Liver (tissue), 9 donors: ENCODE data around the gene C14orf132. TPM values are rescaled to one million over a fixed set of nuclear protein-coding genes. Genes with fewer than 3 reads are reported as not detected.

ENCODE experiments used
- DNase-seq: peaks from one replicate; pipeline ENCODE4 v3.0.0-alpha.2; 2017; ENCODE audit warnings: low spot score
- H3K27ac ChIP-seq, 2 donors: one replicate each; pipeline ENCODE4 v1.7.0; 2013; ENCODE audit warnings: inconsistent platforms in 2 of 2, low read length in 2 of 2, control low read depth in 1 of 2, low read depth in 1 of 2, mild to moderate bottlenecking in 1 of 2
- H3K27me3 ChIP-seq, 4 donors: one replicate each; pipeline versions ENCODE4 v1.6.1 to v1.7.0; 2013; ENCODE audit warnings: low read length in 3 of 4, inconsistent platforms in 1 of 4, mild to moderate bottlenecking in 1 of 4, moderate library complexity in 1 of 4; ENCODE audit not compliant: control insufficient read depth in 4 of 4, insufficient read depth in 4 of 4
- H3K36me3 ChIP-seq, 4 donors: one replicate each; pipeline versions ENCODE4 v1.6.1 to v1.7.0; 2013; ENCODE audit warnings: low read length in 3 of 4, mild to moderate bottlenecking in 3 of 4, low read depth in 1 of 4, moderate library complexity in 1 of 4; ENCODE audit not compliant: control insufficient read depth in 4 of 4, insufficient read depth in 3 of 4
- H3K4me1 ChIP-seq, 4 donors: one replicate each; pipeline versions ENCODE4 v1.6.1 to v1.7.0; 2013; ENCODE audit warnings: low read length in 3 of 4, mild to moderate bottlenecking in 3 of 4, moderate library complexity in 1 of 4; ENCODE audit not compliant: control insufficient read depth in 4 of 4, insufficient read depth in 4 of 4
- H3K4me3 ChIP-seq, 3 donors: one replicate each; pipeline versions ENCODE4 v1.6.1 to v1.7.0; 2013; ENCODE audit warnings: low read length in 3 of 3, control low read depth in 1 of 3, low read depth in 1 of 3, mild to moderate bottlenecking in 1 of 3
- H3K9ac ChIP-seq, 2 donors: one replicate each; pipeline ENCODE4 v1.7.0; 2013; ENCODE audit warnings: low read length in 2 of 2, mild to moderate bottlenecking in 2 of 2, moderate library complexity in 2 of 2, control low read depth in 1 of 2, low read depth in 1 of 2
- H3K9me3 ChIP-seq, 4 donors: one replicate each; pipeline versions ENCODE4 v1.6.1 to v1.7.0; 2013; ENCODE audit warnings: low read length in 3 of 4; ENCODE audit not compliant: control insufficient read depth in 4 of 4
- ATF3 ChIP-seq: IDR thresholded peaks from 2 replicates; pipeline ENCODE4 v1.6.1; 2016; ENCODE audit warnings: antibody characterized with exemption
- CTCF ChIP-seq: fragments of 150-350 bp; IDR thresholded peaks from 2 replicates; pipeline ENCODE4 v1.5.1; 2017; ENCODE audit warnings: improper control_type of control experiment, low read depth, low read length; ENCODE audit not compliant: missing input control
- EGR1 ChIP-seq, 2 donors: IDR thresholded peaks; 2 replicates each; pipeline ENCODE4 v1.6.1; 2016 to 2018; ENCODE audit warnings: antibody characterized with exemption in 2 of 2, low read depth in 2 of 2
- FOXA1 ChIP-seq: IDR thresholded peaks from 2 replicates; pipeline ENCODE4 v1.6.1; 2016; ENCODE audit warnings: antibody characterized with exemption
- FOXA2 ChIP-seq: IDR thresholded peaks from 2 replicates; pipeline ENCODE4 v1.6.1; 2016; ENCODE audit warnings: antibody characterized with exemption
- GABPA ChIP-seq, 2 donors: IDR thresholded peaks in 1 of 2; conservative IDR thresholded peaks in 1 of 2; 2 replicates each; pipeline ENCODE4 v1.6.1; 2016; ENCODE audit warnings: antibody characterized with exemption in 2 of 2, mild to moderate bottlenecking in 1 of 2, moderate library complexity in 1 of 2
- HNF4A ChIP-seq, 2 donors: conservative IDR thresholded peaks; 2 replicates each; pipeline ENCODE4 v1.6.1; 2016; ENCODE audit warnings: antibody characterized with exemption in 2 of 2, mild to moderate bottlenecking in 2 of 2
- HNF4G ChIP-seq: IDR thresholded peaks from 2 replicates; pipeline ENCODE4 v1.6.1; 2016; ENCODE audit warnings: antibody characterized with exemption
- JUND ChIP-seq, 2 donors: IDR thresholded peaks; 2 replicates each; pipeline ENCODE4 v1.6.1; 2016; ENCODE audit warnings: antibody characterized with exemption in 2 of 2
- NR2F2 ChIP-seq: IDR thresholded peaks from 2 replicates; pipeline ENCODE4 v1.6.1; 2016; ENCODE audit warnings: antibody characterized with exemption
- RAD21 ChIP-seq, 2 donors: IDR thresholded peaks; 2 replicates each; pipeline ENCODE4 v1.6.1; 2016; ENCODE audit warnings: antibody characterized with exemption in 2 of 2, mild to moderate bottlenecking in 2 of 2
- REST ChIP-seq: IDR thresholded peaks from 2 replicates; pipeline ENCODE4 v1.6.1; 2016; ENCODE audit warnings: antibody characterized with exemption, mild to moderate bottlenecking
- RXRA ChIP-seq, 2 donors: IDR thresholded peaks; 2 replicates each; pipeline ENCODE4 v1.6.1; 2017 to 2018; ENCODE audit warnings: antibody characterized with exemption in 2 of 2, mild to moderate bottlenecking in 1 of 2
- SP1 ChIP-seq: IDR thresholded peaks from 2 replicates; pipeline ENCODE4 v1.6.1; 2018; ENCODE audit warnings: antibody characterized with exemption, mild to moderate bottlenecking
- TAF1 ChIP-seq: conservative IDR thresholded peaks from 2 replicates; pipeline ENCODE4 v1.6.1; 2016; ENCODE audit warnings: antibody characterized with exemption, mild to moderate bottlenecking
- YY1 ChIP-seq: IDR thresholded peaks from 2 replicates; pipeline ENCODE4 v1.6.1; 2016; ENCODE audit warnings: antibody characterized with exemption, mild to moderate bottlenecking
- ZBTB33 ChIP-seq: IDR thresholded peaks from 2 replicates; pipeline ENCODE4 v1.6.1; 2016; ENCODE audit warnings: antibody characterized with exemption
- WGBS: extraction: QIAGEN DNeasy Blood & Tissue Kit; methylation state at CpG from one replicate; pipeline ENCODE4 v1.1.7; 2013; 5-methylcytosine and 5-hydroxymethylcytosine counted together
- polyA plus RNA-seq, 2 donors: library from polyadenylated mRNA; stranded (reverse) in 1 of 2; unstranded in 1 of 2; fragments of 200-250 nt in 1 of 2; fragments of >200 nt in 1 of 2; fragmentation: Nextera tagmentation in 1 of 2; extraction: Ambion mirVana in 1 of 2; gene quantifications; one replicate each; pipeline versions ENCODE4 v1.2.1 to v1.2.3, GENCODE V29; 2013 to 2015
- total RNA-seq, 2 donors: library from RNA; depleted of rRNA; stranded (reverse); fragments of >200 nt; gene quantifications; one replicate each; pipeline ENCODE4 v1.2.3, GENCODE V29; 2014
- donor health status: healthy.
- donor health status: healthy.
- donor health status: healthy.
- donor health status: healthy.
- donor health status: healthy.

Gene C14orf132
- total and polyA plus RNA-seq, 4 donors, result 1.8 to 3.0 (median 2.1) TPM

GRCh38 chr14:96014176-96014575 lies 25.0 kb upstream of the C14orf132 start:
- H3K36me3 ChIP-seq, result no peaks in the 10 kb centered on the region
- DNase-seq, result no peak
- peaks cover 0 to 3% (median 0%) of the 10 kb centered on the region in 4 donors for H3K9me3 ChIP-seq
- H3K4me3 ChIP-seq, result no peak overlapping the region
- no peak overlapping the region for H3K27ac ChIP-seq
- TF ChIP-seq SP1 (no peak), FOXA2 (no peak), RXRA (IDR thresholded peaks at IDR 0.05) (no peak), ZBTB33 (no peak), REST (no peak), YY1 (no peak), HNF4G (no peak), EGR1 (IDR thresholded peaks at IDR 0.05; ENCODE audit: low read depth in 2 of 2) (no peak), TAF1 (no peak), RAD21 (IDR thresholded peaks at IDR 0.05) (no peak), NR2F2 (no peak), FOXA1 (no peak), HNF4A (conservative IDR thresholded peaks at IDR 0.05) (no peak), CTCF (no peak), GABPA (IDR thresholded peaks at IDR 0.05 in 1 of 2, conservative IDR thresholded peaks at IDR 0.05 in 1 of 2) (no peak), JUND (IDR thresholded peaks at IDR 0.05) (no peak)
- H3K27me3 ChIP-seq, result no peaks in the 10 kb centered on the region
- no peak overlapping the region for H3K9ac ChIP-seq
- WGBS, result 91% methylated on average over 3 of the region's 3 CpGs
- peaks cover 0 to 6% (median 1%) of the 10 kb centered on the region in 4 donors for H3K4me1 ChIP-seq

- no peak for TF ChIP-seq GABPA (IDR thresholded peaks at IDR 0.05 in 1 of 2, conservative IDR thresholded peaks at IDR 0.05 in 1 of 2)
- no peak for TF ChIP-seq RAD21 (IDR thresholded peaks at IDR 0.05)
- TF ChIP-seq ATF3, result no peak
- no peak for TF ChIP-seq RXRA (IDR thresholded peaks at IDR 0.05)
- TF ChIP-seq ZBTB33, result no peak
- no peaks in the 10 kb centered on the region for H3K4me1 ChIP-seq
- no peak overlapping the region for H3K9ac ChIP-seq
- no peaks in the 10 kb centered on the region for H3K36me3 ChIP-seq
- H3K27me3 ChIP-seq, result no peaks in the 10 kb centered on the region
- H3K9me3 ChIP-seq, result no peaks in the 10 kb centered on the region
- no peak overlapping the region for H3K27ac ChIP-seq
- 47% methylated on average over 7 of the region's 7 CpGs for WGBS
- H3K4me3 ChIP-seq, result no peak overlapping the region
- no peak for DNase-seq
Measured at GRCh38 chr14:96016501-96017160, 22.5 kb upstream of the C14orf132 start.
